Testis (tissue), 2 donors: ENCODE data around the gene SGF29.

Source experiments
- CTCF ChIP-seq, 3 experiments: fragments of 450-650 bp in 2 of 3; fragments of 200-600 bp in 1 of 3; sonication (generic) in 1 of 3; IDR thresholded peaks; one replicate each; pipeline ENCODE4 v1.5.1; 2016 to 2019; ENCODE audit warnings: antibody characterized with exemption in 3 of 3, mild to moderate bottlenecking in 2 of 3, moderate library complexity in 1 of 3
- POLR2A ChIP-seq: fragments of 450-650 bp; IDR thresholded peaks from one replicate; pipeline ENCODE4 v1.6.1; 2017; ENCODE audit warnings: antibody characterized with exemption, mild to moderate bottlenecking, moderate library complexity

GRCh38 chr16:28554634-28555423 is 1.1 kb downstream of the SGF29 start:
- TF ChIP-seq CTCF (IDR thresholded peaks at IDR 0.05) (no peak), POLR2A (no peak)
